HG03442 (cell line): ENCODE measurements around the gene PEX11A.

Source experiments
- ATAC-seq: cut with Tn5 transposase; IDR thresholded peaks from one replicate; pipeline ENCODE4 v1.9.1; 2021; ENCODE audit warnings: mild to moderate bottlenecking, moderate library complexity; ENCODE audit not compliant: unreplicated experiment

The PEX11A gene

GRCh38 chr15:89631902-89632264 lies 58.7 kb downstream of the PEX11A start:
- no peak for ATAC-seq
